Stimulated activated naive CD8-positive, alpha-beta T cell treated with anti-CD3 and anti-CD28 coated beads, Interleukin-15, Interleukin-2, amounts not matched to agents 100 ng/mL and 50 ng/mL, for 24 hours (primary cell): Measurements from ENCODE around the gene DCLRE1C.
"Not testable (repeated sequence)": the region's sequence is repeated elsewhere in the genome, so short reads cannot be mapped to it uniquely, and the experiment has no call there.

Experiments used
- H3K27ac Mint-ChIP-seq: one replicate; pipeline ENCODE4 v1.8.0; 2021; ENCODE audit warnings: mild to moderate bottlenecking, mixed read lengths
- H3K27me3 Mint-ChIP-seq: one replicate; pipeline ENCODE4 v1.8.0; 2021; ENCODE audit warnings: mixed read lengths
- H3K36me3 Mint-ChIP-seq: one replicate; pipeline ENCODE4 v1.8.0; 2021; ENCODE audit warnings: low read depth, mixed read lengths
- H3K4me1 Mint-ChIP-seq: one replicate; pipeline ENCODE4 v1.8.0; 2021; ENCODE audit warnings: low read depth, mixed read lengths
- H3K4me3 Mint-ChIP-seq: one replicate; pipeline ENCODE4 v1.8.0; 2021; ENCODE audit warnings: mild to moderate bottlenecking, mixed read lengths
- H3K9me3 Mint-ChIP-seq: one replicate; pipeline ENCODE4 v1.8.0; 2021; ENCODE audit warnings: mixed read lengths

The DCLRE1C gene

DNA sequence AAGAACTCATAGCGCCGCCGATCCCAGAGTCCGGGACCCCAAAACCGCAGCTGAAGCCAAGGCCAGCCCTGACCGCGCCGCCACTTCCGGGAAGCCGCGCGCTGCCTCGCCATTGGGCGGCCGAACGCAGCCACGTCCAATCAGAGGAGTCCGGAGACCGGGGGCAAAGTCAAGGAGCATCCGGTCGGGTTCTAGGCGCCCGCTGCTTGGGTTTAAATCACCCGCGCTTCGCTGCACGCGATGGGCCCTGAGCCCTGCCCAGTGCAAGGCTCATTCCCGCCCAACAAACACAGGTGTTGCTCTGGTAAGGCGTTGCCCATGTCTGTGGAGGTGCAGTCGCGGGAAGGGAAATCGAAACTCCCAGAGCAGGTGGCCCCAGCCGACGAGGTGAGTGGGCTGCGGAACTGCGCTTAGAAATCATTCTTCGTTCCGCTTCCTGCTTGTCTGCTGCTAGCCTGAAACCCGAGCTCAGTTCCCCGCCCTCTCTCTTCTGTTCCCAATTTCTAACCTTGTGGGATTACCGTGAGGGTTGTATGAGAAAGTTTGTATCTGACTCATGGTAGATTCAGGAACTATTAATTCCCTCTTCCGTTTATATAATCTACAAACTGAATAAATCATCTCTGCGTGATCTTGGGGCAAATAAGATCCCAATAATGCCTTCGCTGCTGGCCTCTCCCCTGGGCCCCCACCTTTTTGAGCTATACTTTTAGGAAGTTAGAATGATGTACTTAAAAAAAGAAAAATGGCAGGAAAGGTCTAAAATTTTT lies at the start of gene DCLRE1C:
DCLRE1C (minus strand) TSS at position 96 of the 770 bp plus-strand sequence; CDS start at position 10, 86 bp downstream.
- no peaks in the 10 kb centered on the region for H3K9me3 Mint-ChIP-seq
- H3K4me3 Mint-ChIP-seq, result peak within 1 kb of the TSS; percentile 91
- no peaks in the 10 kb centered on the region for H3K27me3 Mint-ChIP-seq
- H3K4me1 Mint-ChIP-seq, result peaks cover 54% of the 10 kb centered on the region
- peak within 1 kb of the TSS; percentile 94 for H3K27ac Mint-ChIP-seq
- peaks cover 12% of the 10 kb centered on the region for H3K36me3 Mint-ChIP-seq

DNA sequence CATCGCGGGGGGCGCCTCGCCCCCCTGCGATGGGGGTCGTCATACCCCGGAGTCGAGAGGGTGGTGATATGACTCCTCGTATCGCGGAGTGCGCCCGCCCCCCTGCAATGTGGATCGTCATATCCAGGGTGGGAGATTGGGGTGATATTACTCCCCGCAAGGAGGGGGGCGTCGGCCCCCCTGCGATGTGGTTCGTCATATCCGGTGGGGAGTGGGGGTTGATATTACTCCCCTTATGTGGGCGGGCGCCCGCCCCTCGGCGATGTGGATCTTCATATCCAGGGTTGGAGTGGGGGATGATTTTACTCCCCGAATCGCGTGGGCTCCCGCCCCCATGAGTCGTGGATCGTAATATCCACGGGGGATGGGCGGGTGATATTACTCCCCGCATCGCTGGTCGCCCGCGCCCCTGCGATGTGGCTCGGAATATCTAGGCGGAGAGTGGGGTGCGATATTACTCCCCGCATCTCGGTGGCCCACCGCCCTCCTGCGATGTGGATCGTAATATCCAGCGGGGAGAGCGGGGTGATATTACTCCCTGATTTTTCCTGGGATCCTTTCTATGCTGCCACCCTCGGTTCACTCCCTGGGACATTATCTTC lies 42.2 kb upstream of the DCLRE1C start:
- H3K27me3 Mint-ChIP-seq, result no peaks in the 10 kb centered on the region
- H3K9me3 Mint-ChIP-seq, result no peaks in the 10 kb centered on the region
- no peak overlapping the region for H3K4me3 Mint-ChIP-seq
- H3K4me1 Mint-ChIP-seq, result peaks cover 7% of the 10 kb centered on the region
- H3K27ac Mint-ChIP-seq, result no peak overlapping the region
- H3K36me3 Mint-ChIP-seq, result no peaks in the 10 kb centered on the region

DNA sequence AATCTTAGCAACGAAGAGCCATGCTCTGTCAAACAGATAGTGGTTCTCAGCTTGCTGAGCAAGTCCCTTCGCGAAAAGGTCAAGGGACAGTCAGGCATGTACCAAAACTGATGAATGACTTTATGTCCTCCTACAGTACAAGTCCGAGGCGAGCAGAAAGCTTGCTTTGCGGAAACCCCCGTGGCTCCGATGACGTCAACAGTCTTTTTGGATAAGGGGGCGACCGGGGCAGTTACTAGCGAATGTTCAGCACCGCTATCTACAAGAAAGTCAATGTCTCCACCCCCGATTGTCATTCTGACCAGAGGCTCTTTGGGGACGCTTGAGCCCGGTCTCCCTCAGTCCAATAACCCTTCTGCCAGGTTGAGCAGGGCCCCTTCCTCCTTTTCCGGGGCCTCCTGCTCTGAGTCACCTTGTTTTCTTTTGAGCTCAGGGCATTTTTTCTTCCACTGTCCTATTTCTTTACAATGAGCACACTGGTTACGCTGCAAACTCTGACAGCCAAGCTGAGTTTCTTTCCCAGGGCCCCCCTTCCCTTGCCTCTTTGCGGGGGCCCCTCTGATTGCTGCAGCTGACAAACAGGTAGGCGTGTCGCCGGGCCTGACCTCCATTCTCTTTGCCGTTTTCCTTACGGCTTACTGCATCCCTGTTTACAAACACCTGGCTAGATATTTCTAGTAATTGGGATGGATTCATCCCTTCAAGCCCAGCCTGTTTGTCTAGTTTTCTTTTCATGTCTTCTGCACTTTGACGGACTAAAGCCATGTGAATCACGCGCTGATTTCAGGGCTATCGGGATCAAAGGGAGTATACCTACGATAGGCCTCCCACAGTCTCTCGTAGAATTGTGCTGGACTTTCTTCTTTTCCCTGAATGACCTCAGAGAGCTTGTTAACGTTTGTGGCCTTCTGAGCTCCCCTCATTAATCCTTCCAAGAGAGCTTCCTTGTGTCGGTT lies 39.9 kb upstream of the DCLRE1C start:
- H3K27ac Mint-ChIP-seq, result not testable (repeated sequence)

DNA sequence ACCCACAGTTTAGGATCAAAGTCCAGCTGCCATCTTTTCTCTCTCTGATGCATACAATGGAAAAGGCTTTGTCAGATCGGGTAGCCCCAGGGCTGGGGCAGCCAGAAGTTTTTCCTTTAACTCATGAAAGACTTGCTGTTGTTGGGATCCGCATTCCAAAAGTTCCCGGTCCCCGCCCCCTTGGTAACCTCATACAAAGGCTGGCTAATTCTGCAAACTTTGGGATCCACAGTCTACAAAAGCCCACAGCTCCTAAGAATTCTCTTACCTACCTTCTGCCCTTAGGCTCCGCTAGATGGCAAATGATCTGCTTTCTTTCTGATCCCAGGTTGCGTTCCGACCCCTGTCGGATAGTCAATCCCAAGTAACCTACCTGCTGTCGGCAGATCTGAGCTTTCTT lies 38.4 kb upstream of the DCLRE1C start:
- not testable (repeated sequence) for H3K27me3 Mint-ChIP-seq, H3K4me3 Mint-ChIP-seq, H3K9me3 Mint-ChIP-seq, H3K36me3 Mint-ChIP-seq, H3K4me1 Mint-ChIP-seq, H3K27ac Mint-ChIP-seq

More for the DNA sequence above, 39.9 kb upstream of the DCLRE1C start:
- H3K4me1 Mint-ChIP-seq, H3K9me3 Mint-ChIP-seq, H3K4me3 Mint-ChIP-seq, H3K27me3 Mint-ChIP-seq, H3K36me3 Mint-ChIP-seq: not testable (repeated sequence)

DNA sequence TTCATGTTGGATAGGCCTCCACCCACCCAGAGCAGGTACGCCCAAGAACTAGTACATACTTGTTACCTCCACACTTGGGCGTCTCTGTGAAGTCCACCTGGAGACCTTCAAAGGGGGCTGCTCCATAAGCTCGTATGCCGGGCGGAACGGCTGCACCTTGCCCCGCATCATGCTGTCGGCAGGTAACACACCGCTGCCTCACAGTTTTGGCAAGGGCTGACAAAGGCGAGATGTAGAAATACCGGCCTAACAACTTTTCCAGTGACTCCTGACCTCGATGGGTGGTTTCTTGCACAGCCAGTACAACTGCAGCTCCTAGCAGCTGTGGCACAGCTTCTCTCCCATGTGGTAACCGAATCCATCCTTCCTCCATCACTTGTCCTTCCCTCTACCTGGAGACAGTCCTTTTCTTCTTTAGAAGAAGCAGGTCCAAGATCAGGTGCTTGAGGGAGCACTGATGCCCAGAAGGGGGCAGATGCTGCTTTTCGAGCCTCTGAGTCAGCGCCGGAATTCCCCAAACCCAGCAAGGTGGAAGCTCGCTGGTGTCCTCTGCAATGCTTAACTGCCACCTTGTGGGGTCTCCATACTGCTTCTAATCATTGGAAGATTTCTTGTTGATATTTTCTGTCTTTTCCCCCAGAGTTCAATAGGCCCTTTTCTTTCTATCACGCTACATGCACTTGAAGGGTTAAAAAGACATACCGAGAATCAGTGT lies 37.3 kb upstream of the DCLRE1C start:
- not testable (repeated sequence) for H3K27me3 Mint-ChIP-seq, H3K36me3 Mint-ChIP-seq, H3K4me3 Mint-ChIP-seq, H3K4me1 Mint-ChIP-seq, H3K9me3 Mint-ChIP-seq, H3K27ac Mint-ChIP-seq

DNA sequence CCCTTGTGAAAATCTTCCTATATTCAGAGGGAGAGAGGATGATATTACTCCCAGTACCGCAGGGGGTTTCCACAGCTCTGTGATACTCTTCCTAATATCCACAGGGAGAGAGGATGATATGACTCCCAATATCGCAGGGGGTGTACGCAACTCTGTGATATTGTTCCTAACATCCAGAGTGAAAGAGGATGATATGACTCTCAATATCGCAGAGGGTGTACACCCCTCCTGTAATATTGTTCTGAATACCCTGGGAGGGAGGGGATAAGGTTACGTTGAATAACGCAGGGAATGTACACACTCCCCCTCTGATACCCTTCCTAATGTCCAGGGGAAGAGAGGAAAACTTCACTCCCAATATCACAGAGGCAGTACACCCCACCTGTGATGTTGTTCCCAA lies 35.7 kb upstream of the DCLRE1C start:
- H3K27ac Mint-ChIP-seq, H3K9me3 Mint-ChIP-seq, H3K4me1 Mint-ChIP-seq, H3K36me3 Mint-ChIP-seq, H3K27me3 Mint-ChIP-seq, H3K4me3 Mint-ChIP-seq: not testable (repeated sequence)

DNA sequence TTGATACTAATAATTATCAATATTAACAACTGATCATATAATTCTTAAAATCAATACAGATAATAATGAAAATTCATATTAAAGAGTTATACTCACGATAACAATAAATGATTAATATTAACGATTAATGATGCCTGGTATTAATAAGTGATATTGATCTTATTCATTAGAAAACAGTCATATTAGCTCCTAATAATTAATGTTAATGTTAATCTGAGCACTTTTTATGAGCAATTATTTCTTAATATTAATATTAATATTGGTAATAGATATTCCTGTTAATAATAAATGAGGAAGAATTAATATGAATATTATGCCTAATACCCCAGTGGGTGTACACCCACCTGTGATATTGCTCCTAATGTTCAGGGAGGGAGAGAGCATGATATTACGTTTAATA lies 28.8 kb upstream of the DCLRE1C start:
- no peak overlapping the region for H3K27ac Mint-ChIP-seq
- no peaks in the 10 kb centered on the region for H3K27me3 Mint-ChIP-seq
- no peak overlapping the region for H3K4me3 Mint-ChIP-seq
- H3K9me3 Mint-ChIP-seq, result no peaks in the 10 kb centered on the region
- no peaks in the 10 kb centered on the region for H3K4me1 Mint-ChIP-seq
- no peaks in the 10 kb centered on the region for H3K36me3 Mint-ChIP-seq

DNA sequence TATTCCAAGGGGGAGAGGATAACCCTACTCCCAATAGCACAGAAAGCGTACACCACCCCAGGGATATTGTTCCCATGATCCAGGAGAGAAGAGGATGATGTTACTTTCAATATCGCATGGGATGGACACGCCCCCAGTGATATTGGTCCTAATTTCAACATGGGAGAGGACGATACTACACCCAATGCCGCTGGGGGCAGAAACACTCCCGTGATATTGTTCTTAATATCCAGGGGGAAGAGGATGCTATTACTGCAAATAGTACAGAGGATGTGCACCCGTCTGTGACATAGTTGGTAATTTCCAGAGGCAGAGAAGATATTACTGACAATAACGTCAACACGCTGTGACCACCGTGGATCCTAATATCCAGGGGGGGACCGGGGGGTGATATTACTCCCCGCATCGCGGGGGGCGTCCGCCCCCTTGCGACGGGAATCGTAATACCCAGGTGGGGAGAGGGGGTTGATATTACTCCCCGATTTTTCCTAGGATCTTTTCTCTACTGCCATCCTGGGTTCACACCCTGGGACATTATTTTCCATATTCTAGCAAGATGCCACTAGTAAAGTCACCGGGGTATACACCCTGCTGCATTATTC lies 21.9 kb upstream of the DCLRE1C start:
- Mint-ChIP-seq H3K9me3 (no peaks in the 10 kb centered on the region), H3K4me1 (no peaks in the 10 kb centered on the region), H3K27me3 (peaks cover 10% of the 10 kb centered on the region), H3K36me3 (no peaks in the 10 kb centered on the region), H3K4me3 (no peak overlapping the region), H3K27ac (no peak overlapping the region)

DNA sequence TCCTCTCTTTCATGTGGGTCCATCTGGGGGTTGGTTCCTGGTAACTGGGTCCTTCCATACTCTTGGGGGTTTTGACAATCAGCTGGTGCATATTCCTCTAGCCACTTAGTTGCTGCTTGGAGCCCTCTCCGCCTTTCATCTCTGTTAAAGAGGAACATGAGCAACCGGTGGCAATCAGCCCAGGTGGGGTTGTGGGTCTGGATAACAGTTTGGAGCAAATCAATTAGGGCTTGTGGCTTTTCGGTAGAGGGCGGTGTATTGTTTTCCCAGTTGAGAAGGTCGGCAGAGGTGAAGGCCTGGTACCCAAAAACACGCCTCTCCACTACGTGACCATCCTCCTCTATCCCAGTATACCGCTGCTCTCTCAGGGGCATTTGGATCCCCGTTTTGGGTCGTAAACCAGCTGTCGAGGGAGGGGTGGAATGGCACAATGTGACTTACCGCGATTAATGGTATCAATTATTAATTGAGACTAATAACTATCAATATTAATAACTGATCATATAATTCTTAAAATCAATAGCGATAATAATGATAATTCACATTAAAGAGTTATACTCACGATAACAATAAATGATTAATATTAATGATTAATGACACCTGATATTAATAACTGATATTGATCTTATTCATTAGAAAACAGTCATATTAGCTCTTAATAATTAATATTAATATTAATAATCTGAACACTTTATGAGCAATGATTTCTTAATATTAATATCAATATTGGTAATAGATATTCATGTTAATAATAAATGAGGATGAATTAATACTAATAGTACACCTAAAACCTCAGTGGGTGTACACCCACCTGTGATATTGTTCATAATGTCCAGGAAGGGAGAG lies 20.5 kb upstream of the DCLRE1C start:
- not testable (repeated sequence) for H3K4me1 Mint-ChIP-seq, H3K36me3 Mint-ChIP-seq, H3K27ac Mint-ChIP-seq, H3K4me3 Mint-ChIP-seq, H3K9me3 Mint-ChIP-seq
- peaks cover 10% of the 10 kb centered on the region for H3K27me3 Mint-ChIP-seq

DNA sequence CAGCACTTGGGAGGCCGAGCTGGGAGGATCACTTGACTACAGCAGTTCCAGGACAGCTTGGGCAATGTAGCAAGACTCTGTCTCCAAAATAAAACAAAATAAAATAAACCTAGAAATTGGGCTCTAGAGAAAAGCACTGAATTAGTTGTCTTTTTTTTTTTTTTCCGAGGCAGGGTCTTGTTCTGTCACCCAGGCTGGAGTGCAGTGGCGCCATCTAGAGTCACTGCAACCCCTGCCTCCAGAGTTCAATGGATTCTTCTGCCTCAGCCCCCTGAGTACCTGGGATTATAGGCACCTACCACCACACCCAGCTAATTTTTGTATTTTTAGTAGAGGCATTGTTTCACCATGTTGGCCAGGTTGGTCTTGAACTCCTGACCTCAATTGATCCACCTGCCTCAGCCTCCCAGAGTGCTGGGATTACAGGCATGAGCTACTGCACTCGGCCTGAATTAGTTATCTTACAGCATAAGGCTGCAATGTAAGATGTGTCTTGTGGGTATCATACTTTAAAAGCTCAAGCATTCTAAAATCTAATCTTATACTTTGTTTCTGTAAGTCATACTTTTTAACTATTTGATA lies 18.1 kb upstream of the DCLRE1C start:
- Mint-ChIP-seq H3K36me3 (no peaks in the 10 kb centered on the region), H3K4me1 (no peaks in the 10 kb centered on the region), H3K9me3 (no peaks in the 10 kb centered on the region), H3K27ac (no peak overlapping the region), H3K4me3 (no peak overlapping the region), H3K27me3 (peaks cover 10% of the 10 kb centered on the region)

DNA sequence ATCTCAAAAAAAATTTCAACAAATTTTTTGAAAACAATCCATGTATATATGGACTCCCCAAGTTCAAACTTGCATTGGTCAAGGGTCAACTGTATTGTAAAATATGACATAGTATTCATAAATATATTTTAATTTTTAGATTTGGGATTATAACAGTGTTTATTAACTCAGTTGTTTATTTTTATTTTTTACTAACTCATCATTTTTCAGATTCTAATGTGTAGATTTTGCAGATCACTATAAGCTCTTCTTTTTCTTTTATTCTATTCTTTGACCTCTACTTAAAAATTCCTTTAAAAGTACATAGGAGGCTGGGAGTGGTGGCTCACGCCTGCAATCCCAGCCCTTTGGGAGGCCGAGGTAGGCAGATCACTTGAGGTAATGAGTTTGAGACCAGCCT lies 14.0 kb upstream of the DCLRE1C start:
- Mint-ChIP-seq H3K4me1 (no peaks in the 10 kb centered on the region), H3K4me3 (no peak overlapping the region), H3K27ac (no peak overlapping the region), H3K27me3 (no peaks in the 10 kb centered on the region), H3K36me3 (no peaks in the 10 kb centered on the region), H3K9me3 (no peaks in the 10 kb centered on the region)

DNA sequence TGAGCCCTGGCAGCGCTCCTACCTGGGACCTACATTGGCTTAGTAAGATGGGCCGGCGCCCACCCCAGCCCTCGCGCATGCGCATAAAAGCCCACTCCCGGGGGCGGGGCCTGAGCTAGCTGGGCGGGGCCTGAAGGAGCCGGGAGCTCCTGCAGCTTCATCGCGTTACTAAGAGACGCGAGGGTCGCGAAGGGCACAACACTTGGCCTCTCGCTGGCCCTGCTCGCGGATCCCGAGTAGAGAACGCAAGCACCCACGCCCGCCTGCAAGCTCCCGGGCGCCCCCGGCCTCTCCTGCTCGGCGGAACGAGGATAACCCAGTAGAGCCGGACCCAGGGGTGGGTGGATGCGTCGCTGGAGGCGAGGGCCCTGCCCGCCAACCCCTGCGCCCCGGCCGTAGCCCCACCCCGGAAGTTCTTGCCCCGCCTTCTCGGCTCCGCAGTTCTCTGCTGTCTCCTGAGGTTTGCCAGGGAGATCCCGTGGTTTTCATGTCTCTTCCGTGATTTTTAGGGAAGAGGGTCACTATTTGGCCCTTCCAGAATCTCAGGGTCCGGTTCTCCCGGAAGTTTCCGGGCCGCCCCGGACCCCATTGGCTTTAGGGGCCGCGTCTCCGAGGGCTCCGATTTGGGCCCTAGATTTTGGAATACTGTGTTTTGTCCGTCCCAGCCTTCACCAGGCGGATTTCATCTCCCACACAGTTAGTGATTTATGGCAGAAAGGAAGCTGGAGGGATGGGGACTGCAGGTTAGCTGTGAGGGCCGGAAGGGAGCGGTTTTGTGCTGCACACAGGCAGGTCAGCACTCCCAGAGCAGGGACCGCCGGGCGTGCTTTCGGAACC lies 5.5 kb upstream of the DCLRE1C start, which contains the start of gene MEIG1:
MEIG1 (plus strand) TSS at position 168 of the 837 bp plus-strand sequence. CDS start 7,081 bp downstream, outside the sequence.
- Mint-ChIP-seq H3K4me3 (peak within 1 kb of the TSS; percentile 86), H3K27ac (peak within 1 kb of the TSS; percentile 97), H3K27me3 (no peaks in the 10 kb centered on the region), H3K36me3 (no peaks in the 10 kb centered on the region), H3K9me3 (no peaks in the 10 kb centered on the region), H3K4me1 (peaks cover 33% of the 10 kb centered on the region)

DNA sequence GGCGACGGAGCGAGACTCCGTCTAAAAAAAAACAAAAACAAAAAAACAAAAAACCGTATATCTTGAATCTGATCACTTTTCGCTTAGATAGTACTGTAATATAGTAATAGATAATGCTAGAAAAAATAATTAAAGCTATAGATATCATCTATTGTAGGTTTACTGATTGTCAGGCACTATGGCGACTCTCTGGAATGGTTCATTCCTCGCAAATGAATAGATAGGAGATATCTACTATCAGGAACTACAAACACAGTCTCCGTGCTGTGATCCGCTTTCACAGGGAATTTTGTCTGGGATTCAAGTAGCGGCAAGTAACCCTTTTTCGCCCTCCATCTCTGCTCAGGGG lies 5.0 kb upstream of the DCLRE1C start:
- Mint-ChIP-seq H3K9me3 (no peaks in the 10 kb centered on the region), H3K36me3 (no peaks in the 10 kb centered on the region), H3K4me1 (peaks cover 36% of the 10 kb centered on the region), H3K27me3 (no peaks in the 10 kb centered on the region), H3K27ac (peak overlapping the region; percentile 97), H3K4me3 (peak overlapping the region; percentile 86)
